Omental fat pad (tissue), 4 donors: Measurements from ENCODE around the gene FUBP1. TPM values are rescaled to one million over a fixed set of nuclear protein-coding genes. Genes with fewer than 3 reads are reported as not detected.

Source experiments
- ATAC-seq: fragments of 150-250 bp; one replicate; pipeline ENCODE4 v1.9.1; 2016; ENCODE audit warnings: mild to moderate bottlenecking, moderate library complexity; ENCODE audit not compliant: low FRiP score
- DNase-seq: peaks from one replicate; pipeline ENCODE4 v3.0.0-alpha.2; 2019; ENCODE audit warnings: low spot score
- CTCF ChIP-seq, 3 donors: fragments of 450-650 bp; IDR thresholded peaks; one replicate each; pipeline ENCODE4 v1.5.1; 2016 to 2017; ENCODE audit warnings: antibody characterized with exemption in 3 of 3, mild to moderate bottlenecking in 3 of 3, moderate library complexity in 2 of 3
- total RNA-seq, 4 donors: library from RNA; depleted of rRNA; stranded (reverse); fragments of >200 nt; gene quantifications; one replicate each; pipeline ENCODE4 v1.1.0, GENCODE V29; 2016

FUBP1 gene
- total RNA-seq, 4 donors from 2014 or later, result 70.2 to 152 (median 94.4) TPM

- DNase-seq (no peak), ATAC-seq (no peak)
These were observed 28.9 kb upstream of the FUBP1 start for GRCh38 chr1:78007677-78008341.

GRCh38 chr1:78006521-78006920, 27.6 kb upstream of the FUBP1 start:
- no peak for DNase-seq
- no peak for TF ChIP-seq CTCF (IDR thresholded peaks at IDR 0.05)
- no peak for ATAC-seq

More at GRCh38 chr1:78007677-78008341, 28.9 kb upstream of the FUBP1 start:
- TF ChIP-seq CTCF (IDR thresholded peaks at IDR 0.05), result no peak

- no peak for DNase-seq
- ATAC-seq, result no peak
- TF ChIP-seq CTCF (IDR thresholded peaks at IDR 0.05), result no peak
These were observed 26.9 kb upstream of the FUBP1 start for GRCh38 chr1:78005755-78006154.

GRCh38 chr1:78005448-78005722, 26.5 kb upstream of the FUBP1 start:
- no peak for DNase-seq
- no peak for ATAC-seq
- TF ChIP-seq CTCF (IDR thresholded peaks at IDR 0.05), result no peak

GRCh38 chr1:78004719-78005447, 26.0 kb upstream of the FUBP1 start, which contains the start of gene DNAJB4:
Gene DNAJB4 (plus strand): TSS chr1:78004939. CDS start chr1:78005111, 172 bp downstream.
- TF ChIP-seq CTCF (IDR thresholded peaks at IDR 0.05), result no peak
- ATAC-seq (peak; percentile 99), DNase-seq (no peak)

- no peak for TF ChIP-seq CTCF (IDR thresholded peaks at IDR 0.05)
- ATAC-seq, result peak; percentile 63
- peak; percentile 41 for DNase-seq
These were observed 25.2 kb upstream of the FUBP1 start for GRCh38 chr1:78003882-78004718.
